HG03442 (cell line): ENCODE data around the gene TSPAN4.

Experiments used
- ATAC-seq: cut with Tn5 transposase; IDR thresholded peaks from one replicate; pipeline ENCODE4 v1.9.1; 2021; ENCODE audit warnings: mild to moderate bottlenecking, moderate library complexity; ENCODE audit not compliant: unreplicated experiment

Gene TSPAN4

GRCh38 chr11:803770-804598 is 38.7 kb upstream of the TSPAN4 start:
- no peak for ATAC-seq

GRCh38 chr11:804599-804964 is 38.1 kb upstream of the TSPAN4 start:
- ATAC-seq: no peak

DNA sequence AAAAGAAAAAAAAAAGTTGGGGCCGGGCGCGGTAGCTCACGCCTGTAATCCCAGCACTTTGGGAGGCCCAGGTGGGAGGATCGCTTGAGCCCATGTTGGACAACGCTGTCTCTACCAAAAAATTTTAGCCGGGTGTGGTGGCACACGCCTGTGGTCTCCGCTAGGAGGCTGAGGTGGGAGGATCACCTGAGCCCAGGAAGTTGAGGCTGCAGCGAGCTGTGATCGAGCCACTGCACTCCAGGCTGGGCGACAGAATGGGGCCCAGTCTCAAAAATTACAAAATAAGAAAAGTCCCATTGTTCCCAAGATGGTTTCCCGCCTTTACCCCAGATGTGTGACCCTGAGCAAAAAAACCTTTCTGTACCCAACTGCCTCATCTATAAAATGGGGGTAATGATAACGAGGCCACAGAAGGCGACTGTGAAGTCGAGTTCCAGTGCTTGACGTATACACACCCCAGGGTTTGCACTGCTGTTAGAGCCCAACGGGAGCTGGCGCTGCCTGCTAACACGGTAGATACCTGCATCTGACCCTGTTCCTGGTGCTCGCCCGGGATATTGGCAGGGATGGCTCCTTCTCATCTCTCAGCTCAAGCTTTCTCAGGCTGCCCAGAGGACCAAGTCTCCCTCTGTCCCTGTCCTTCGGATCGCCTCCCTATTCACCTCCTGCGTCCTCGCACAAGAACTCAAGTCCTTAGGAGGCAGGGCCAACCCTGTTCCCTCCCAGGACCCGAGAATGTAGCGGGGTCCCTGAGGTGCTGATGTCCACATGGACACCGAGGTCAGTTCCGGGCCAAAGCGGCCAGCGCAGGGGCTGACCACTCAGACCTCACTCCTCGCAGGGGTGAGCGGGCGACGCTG is 34.0 kb upstream of the TSPAN4 start:
- ATAC-seq: no peak

DNA sequence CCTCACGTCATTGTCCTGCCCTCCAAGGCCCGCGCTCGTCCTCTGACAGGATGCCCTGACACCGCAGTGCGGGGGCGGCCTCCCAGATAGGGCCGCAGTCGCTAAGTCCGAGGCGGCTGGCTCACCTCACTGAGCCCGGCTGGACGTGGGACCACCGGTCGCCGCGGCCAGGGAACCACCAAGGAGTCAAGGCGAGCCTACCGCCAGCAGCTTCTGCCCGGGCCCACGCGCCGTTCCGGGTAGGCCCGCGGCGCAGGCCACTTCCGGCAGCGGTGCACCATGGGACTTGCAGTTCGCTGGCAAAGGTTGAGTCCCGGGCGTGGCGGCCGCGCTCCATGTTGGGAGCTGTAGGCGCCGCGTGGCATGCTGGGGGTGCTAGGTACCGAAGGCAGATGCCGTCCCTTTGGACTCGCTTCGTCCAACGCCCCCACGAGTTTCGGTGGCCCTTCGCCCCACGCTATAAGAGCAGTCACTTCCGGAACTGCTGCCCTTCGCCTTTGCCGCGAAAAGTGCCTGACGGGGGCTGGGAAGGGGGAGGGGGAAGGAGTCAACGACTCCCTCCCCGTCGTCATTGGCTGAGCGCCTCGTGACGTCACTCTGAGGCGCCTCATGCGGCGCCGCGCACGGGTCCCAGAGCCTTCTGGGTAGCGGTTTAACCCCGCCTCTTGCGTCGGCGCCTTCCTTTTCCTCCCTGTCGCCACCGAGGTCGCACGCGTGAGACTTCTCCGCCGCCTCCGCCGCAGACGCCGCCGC is 33.2 kb upstream of the TSPAN4 start, which contains the start of gene RPLP2:
TSS of gene RPLP2 (plus strand) at position 681 of the 753 bp plus-strand sequence. CDS start 268 bp downstream, outside the sequence.
- ATAC-seq: peak; percentile 71

- peak; percentile 6 for ATAC-seq
These were observed 32.5 kb upstream of the TSPAN4 start for GRCh38 chr11:810040-810567.

DNA sequence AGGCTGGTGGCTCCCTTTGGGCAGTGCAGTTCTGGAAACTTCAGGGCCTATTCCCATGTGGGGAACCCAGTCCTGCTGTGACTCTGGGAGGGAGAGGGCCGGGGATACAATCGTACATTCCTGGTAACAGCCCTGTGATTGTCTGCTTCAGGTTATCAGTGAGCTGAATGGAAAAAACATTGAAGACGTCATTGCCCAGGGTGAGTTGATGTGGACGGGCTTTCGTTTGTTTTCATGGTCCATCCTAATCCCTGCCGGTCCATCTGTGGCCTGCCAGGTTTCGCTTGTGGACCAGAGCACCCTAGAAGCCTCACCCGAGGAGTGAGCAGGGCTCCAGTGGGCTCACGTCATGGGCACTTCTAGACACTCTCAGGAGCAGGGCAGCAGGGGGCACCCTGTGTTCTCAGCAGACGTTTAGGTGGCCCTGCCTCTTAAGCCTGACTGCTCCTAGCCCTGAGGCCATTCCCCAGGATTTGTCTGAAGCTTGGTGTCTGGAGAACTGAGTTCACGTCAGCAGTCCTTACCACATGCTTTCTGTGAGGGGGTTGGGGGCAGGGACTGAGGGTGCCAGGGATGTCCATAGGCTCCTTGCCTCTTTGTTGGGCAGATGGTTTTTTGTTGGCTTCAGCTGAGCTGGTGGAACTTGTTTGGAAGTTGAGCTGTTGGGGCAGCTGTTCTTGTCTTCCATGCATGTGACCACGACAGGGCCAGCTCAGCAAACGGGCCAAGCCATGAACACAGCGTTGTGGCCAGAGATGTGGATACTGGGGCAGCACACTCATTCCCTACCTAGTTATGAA is 31.0 kb upstream of the TSPAN4 start:
- ATAC-seq: no peak

DNA sequence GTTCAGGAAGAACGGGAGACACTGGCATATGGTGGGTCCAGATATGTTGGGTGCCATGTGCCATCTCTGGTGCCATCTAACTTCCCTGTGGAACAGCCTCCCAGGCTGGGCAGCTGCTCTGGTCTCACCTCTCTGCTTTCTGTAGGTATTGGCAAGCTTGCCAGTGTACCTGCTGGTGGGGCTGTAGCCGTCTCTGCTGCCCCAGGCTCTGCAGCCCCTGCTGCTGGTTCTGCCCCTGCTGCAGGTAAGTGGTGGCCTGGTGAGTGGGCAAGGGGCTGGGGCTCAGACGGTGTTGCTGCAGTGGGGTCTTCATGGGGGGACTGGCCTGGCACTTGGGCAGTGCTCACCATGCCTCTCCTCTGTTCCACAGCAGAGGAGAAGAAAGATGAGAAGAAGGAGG is 30.3 kb upstream of the TSPAN4 start:
- ATAC-seq: no peak

DNA sequence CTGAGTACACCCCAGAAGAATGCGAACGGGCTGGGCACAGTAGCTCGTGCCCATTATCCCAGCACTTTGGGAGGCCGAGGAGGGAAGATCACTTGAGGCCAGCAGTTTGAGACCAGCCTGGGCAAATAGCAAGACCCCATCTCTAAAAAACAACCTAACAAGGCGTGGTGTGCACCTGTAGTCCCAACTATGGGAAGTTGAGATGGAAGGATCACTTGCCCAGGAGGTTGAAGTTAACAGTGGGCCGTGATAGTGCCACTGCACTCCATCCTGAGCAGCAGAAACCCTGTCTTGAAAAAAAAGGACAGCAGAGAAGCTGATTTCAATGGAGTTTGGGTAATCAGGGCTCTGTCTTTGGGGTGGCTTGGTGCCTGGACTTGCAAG is 29.6 kb upstream of the TSPAN4 start:
- no peak for ATAC-seq

DNA sequence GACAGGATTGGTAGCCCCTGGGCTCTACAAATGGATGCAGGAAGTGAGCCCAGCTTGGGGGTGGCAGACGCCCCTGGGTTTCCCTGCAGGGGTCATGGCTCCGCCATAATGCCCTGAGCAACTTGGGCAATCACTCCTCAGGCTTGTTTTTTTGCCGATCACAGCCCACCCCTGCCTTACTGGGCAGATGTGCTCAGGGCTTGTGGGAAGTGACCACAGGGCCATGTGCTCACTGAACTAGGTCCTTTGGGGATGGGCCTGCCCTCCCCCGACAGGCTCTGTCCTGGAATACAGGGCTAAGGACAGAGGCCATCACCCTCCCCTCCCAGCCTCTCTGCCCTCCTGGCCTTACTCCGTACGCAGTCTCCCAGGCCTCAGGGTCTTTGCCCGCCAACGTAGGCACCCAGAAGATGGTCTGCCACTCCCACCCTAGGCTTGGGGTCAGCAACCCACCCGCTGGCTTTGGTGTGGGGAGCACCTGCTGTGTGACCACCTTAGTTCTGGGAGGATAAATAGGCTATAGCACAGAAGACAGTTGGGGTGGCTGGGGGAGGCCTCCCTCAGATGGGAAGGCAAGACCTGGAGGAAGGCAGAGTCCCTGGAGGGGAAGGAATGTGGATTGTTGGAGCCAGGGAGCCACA is 29.1 kb upstream of the TSPAN4 start:
- ATAC-seq: no peak

DNA sequence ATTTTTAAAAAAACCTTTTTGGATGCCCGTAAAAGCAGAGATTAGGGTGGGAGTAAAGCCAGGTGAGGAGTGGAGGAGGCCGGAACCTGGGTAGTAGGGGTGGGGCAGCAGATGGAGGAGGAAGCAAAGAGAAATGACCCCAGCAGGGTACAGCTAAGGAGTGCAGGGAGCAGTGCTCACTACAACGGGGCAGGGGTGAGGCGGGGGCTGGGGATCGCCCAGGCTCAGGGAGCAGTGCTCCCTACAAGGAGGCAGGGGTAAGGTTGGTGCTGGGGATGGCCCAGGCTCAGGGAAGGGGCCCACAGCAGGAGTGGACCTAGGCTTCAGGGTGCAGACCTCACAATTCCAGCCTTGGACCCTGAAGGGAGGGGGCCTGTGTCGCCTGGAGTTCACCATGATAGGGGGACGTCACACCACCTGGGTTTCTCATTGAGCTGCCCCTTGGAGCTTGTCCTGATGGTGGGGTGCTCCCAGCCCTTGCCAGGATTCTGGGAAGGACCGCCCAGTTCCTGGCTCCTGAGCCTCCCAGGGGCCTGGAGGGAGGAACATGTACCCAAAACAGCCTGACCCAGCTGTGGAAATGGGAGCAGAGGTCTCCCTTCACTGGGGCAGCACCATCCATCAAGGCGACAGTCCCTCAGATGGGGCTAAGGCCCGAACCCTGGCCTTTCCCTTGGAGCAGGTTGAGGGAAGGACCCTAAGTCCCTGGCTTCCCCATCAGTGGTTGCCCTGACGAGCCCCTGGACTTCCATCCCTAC is 26.8 kb upstream of the TSPAN4 start:
- no peak for ATAC-seq

DNA sequence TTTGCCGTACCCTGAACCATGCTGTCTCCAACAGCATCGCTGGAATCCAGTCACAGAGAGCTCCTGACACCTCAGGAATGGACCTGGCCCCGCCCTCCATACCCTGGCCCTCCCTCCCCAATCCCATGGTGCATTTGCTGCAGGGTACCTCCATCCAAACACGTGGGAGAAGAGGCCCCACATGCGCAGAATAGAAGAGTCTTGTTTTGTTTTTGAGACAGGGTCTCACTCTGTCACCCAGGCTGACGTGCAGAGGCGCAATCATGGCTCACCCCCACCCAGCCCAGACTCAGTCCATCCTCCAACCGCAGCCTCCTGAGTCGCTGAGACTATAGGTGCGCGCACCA is 26.2 kb upstream of the TSPAN4 start:
- no peak for ATAC-seq

- no peak for ATAC-seq
These were observed 24.1 kb upstream of the TSPAN4 start, which contains the start of gene PNPLA2 for GRCh38 chr11:818396-819128. PNPLA2 (plus strand) TSS chr11:818914; CDS start chr11:819719, 805 bp downstream.

DNA sequence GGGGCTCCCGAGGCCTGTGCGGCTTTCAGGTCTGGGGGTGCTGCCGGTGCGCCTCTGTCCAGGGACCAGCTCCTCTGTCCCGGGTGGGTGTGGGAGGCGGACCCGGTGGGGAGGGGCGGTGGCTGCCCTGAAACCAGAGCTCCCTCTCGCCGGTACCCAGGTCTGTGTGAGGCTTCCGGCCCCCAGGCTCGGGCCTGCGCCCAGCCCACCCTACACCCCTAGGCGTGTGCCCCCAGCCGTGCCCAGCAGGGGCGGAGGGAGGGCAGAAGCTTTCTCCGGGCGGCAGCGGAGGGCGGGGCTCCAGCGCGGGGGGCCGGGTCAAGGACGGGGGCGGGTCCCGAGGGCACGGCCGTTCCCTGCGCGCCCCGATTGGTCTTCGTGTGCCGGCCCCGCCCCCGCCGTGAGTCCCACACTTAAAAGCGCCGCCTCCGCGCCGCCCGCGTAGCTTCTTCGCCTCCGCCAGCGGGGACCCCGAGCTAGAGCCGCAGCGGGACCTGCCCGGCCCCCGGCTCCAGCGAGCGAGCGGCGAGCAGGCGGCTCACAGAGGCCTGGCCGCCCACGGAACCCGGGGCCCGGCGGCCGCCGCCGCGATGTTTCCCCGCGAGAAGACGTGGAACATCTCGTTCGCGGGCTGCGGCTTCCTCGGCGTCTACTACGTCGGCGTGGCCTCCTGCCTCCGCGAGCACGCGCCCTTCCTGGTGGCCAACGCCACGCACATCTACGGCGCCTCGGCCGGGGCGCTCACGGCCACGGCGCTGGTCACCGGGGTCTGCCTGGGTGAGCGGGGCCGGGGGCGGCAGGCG is 23.3 kb upstream of the TSPAN4 start:
- peak; percentile 48 for ATAC-seq

DNA sequence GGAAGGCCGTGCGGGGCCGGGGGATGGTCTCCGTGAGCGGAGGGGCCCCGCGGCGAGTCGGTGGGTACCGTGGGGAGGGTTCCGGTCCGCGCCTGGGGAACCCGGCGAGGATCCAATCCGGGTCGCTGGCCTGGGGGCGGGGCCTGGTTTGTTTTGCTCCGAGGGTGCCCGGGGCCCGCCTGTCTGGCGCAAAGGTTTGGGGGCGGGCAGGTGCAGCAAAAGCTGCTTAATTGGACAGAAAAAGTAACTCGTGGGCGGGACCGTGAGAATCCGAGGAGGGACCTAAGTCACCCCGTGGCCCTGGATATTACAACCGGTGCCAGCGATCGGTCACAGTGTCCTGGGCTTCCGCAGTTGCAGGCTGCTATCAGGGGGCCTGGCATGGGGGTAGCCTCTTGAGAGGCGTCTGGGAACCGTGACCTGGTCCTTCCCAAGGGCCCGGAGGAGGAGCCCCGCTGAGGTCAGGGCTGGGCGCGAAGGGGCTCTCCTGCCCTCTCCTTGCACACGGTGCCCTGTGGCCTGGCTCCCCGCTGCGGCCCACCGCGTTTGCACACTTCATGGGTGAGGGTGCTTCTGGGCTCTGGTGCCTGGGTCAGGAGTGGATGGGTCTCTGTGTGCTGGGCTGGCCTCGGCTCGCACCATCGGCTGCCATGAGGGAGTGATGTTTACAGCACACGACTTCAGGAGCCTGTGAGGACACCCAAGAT is 22.6 kb upstream of the TSPAN4 start:
- peak; percentile 53 for ATAC-seq

DNA sequence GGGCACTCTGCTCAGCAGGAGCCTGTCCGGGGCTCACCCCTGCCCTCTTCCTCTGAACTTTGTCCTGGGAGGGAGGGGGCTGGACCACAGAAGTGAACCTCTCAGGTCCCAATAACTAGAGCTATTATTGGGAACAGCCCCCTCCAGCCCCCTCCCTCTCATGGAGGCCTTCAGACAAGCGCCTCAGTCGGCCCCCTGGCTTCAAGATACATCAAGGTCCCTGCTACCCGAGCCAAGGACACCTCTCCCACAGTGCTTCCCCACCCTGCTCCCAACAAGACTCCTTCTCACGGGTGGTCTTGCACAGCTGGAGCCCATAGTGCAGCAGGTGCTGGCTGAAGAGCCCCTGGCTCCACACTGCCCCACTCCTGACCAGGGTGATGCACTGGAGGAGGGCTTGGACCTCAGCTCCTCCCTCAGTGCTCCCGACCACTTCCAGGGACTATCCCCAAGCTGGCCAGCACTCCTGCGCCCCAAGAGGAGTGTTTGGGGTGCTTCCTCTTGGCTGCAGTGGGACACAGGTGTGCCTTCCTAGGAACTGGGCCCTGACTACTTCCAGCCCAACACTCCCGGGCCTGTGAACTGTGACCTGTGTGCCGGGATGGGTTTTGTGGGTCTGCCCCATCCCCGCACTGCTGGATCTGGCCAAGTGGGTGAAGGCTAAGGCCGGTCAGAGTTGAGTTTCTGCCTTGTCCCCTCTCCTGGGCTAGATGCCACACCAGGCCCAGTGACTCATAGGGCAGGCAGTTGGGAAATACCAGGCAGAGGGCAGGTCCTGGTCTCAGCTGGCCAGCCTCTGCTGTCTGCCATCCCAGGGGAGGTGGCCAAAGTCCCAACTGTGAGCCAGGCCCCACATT is 21.8 kb upstream of the TSPAN4 start:
- no peak for ATAC-seq
